ENCODE measurements around the gene ACOT7. TPM values are rescaled to one million over a fixed set of nuclear protein-coding genes. Genes with fewer than 3 reads are reported as not detected.
A peak's percentile ranks its signal among the peaks of the same experiment; 100 is the strongest.

ACOT7 gene
- total RNA-seq, 1 donor from 2014 or later = 48.1 TPM

DNA sequence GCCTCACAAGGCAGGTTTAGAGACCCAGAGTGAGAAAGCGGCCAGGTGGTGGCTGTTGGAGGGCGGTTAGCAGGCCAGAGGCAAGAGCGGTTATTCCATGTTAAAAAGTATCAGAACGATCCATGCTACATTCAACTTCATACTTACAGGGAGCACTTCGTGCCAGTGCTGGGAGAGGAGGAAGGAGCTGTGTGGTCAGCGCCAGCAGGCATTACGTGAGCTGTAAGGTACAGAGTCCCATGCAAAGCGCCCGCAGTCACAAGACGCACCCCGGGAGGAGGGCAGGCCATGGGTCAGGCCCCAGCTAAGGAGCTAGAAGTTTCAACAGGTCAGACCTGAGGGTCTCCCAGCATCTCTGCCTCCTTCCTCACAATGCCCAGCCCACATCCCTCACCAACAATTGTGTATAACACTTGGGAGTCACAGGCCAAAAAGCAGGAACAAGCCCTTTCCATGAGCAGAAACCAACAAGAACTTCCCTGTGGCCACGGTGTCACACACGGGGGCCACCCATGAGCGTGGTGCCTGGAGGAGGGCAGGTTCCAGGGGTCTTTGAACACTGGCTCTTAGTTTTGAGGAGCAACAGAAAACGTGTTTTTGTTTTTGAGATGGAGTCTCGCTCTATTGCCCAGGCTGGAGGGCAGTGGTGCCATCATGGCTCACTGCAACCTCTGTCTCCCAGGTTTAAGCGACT, 110.8 kb downstream of the ACOT7 start:
- no peak for DNase-seq (ENCODE audit: low spot score)
- H3K9me3 Mint-ChIP-seq (ENCODE audit: low read depth) = no peaks in the 10 kb centered on the region
- H3K4me1 Mint-ChIP-seq (ENCODE audit: low read depth) = peaks cover 19% of the 10 kb centered on the region
- peaks cover 2% of the 10 kb centered on the region for H3K36me3 Mint-ChIP-seq (ENCODE audit: low read depth)
- no peak overlapping the region for H3K4me3 Mint-ChIP-seq (ENCODE audit: unreplicated experiment)
- H3K27me3 Mint-ChIP-seq (ENCODE audit: low read depth) = no peaks in the 10 kb centered on the region
- H3K27ac Mint-ChIP-seq (ENCODE audit: unreplicated experiment) = no peak overlapping the region
- TF ChIP-seq, protein P1, sequence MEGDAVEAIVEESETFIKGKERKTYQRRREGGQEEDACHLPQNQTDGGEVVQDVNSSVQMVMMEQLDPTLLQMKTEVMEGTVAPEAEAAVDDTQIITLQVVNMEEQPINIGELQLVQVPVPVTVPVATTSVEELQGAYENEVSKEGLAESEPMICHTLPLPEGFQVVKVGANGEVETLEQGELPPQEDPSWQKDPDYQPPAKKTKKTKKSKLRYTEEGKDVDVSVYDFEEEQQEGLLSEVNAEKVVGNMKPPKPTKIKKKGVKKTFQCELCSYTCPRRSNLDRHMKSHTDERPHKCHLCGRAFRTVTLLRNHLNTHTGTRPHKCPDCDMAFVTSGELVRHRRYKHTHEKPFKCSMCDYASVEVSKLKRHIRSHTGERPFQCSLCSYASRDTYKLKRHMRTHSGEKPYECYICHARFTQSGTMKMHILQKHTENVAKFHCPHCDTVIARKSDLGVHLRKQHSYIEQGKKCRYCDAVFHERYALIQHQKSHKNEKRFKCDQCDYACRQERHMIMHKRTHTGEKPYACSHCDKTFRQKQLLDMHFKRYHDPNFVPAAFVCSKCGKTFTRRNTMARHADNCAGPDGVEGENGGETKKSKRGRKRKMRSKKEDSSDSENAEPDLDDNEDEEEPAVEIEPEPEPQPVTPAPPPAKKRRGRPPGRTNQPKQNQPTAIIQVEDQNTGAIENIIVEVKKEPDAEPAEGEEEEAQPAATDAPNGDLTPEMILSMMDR (IDR thresholded peaks at IDR 0.05) = no peak

DNA sequence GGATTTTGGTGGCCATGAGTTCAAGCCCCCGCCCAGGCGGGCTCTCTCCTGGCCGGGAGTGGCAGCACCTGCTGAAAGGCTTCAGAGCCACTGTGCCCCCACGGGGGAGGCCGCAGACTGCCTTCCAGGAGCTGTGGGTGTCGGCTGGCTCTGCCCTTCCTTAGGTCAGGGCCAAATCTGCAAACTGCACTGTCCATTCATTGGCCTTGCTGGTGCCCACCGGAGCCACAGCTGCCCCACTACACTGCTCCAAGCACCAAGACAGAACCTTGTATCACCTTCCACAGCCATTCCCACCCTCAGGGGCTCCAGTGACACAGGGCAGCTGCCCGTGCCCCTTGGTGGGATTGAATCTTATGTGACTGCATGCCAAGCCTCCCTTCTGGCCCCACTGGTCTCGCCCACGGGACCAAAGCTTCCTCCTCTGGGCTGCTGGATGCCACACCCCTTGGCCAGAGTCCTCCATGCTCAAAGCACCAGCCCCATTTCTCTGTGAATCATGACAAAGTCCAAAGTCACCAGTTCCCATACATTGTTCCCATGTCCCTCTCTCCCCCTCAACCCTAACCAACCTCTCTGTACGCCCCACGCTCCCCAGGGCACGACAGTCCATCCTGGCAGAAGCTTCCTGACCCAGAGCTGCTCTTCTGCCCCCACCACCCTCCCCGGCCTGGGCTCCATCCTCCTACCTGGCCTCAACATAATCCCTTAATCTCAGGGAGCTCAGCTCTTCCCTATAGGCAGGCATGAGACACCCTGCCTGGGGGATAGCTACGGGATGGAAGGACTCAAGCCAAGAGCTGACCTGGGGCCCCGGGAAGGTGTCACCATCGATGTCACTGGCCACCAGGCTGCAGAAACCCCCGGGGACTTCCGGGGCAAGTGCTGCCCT, 111.8 kb downstream of the ACOT7 start:
- no peak for DNase-seq (ENCODE audit: low spot score)
- Mint-ChIP-seq H3K27ac (ENCODE audit: unreplicated experiment) (no peak overlapping the region), H3K4me3 (ENCODE audit: unreplicated experiment) (no peak overlapping the region), H3K36me3 (ENCODE audit: low read depth) (peaks cover 2% of the 10 kb centered on the region), H3K9me3 (ENCODE audit: low read depth) (no peaks in the 10 kb centered on the region), H3K4me1 (ENCODE audit: low read depth) (peaks cover 18% of the 10 kb centered on the region), H3K27me3 (ENCODE audit: low read depth) (no peaks in the 10 kb centered on the region)
- TF ChIP-seq, protein P1 (IDR thresholded peaks at IDR 0.05) = no peak

DNA sequence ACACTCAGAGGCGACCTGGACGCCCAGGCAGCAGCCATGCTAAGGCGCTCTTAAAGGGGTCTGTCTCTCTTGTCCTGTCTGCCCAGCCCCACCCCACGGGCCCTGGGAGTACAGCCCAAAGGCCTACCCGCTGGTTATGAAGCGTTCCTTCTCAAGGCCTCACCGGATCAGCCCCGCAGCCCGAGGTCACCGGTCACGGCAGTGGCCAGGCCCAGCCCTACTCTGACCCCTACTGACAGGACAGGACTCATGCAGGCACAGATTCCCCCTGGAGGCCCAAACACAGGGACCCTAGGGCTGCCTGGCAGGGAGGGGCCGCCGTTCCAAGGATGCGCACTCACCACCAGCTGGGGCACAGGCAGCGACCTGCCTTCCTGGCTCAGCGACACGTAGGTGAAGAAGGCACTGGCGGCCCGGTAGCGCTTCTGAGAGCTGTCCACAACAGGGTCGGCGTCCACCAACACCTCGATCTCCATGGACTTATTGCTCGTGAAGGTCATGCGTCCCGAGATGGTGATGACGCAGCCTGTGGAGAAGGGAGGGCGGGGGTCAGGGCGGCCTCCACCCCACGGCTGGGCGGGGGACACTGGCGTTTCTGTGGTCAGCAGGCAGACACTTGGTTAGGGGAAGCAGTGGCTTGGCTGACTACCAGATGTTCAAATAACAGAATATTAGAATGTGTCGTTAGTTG, 112.7 kb downstream of the ACOT7 start:
- TF ChIP-seq, protein P1 (IDR thresholded peaks at IDR 0.05) = peak; percentile 68
- Mint-ChIP-seq H3K9me3 (ENCODE audit: low read depth) (no peaks in the 10 kb centered on the region), H3K36me3 (ENCODE audit: low read depth) (peaks cover 2% of the 10 kb centered on the region), H3K4me1 (ENCODE audit: low read depth) (peaks cover 27% of the 10 kb centered on the region), H3K27me3 (ENCODE audit: low read depth) (no peaks in the 10 kb centered on the region), H3K27ac (ENCODE audit: unreplicated experiment) (no peak overlapping the region), H3K4me3 (ENCODE audit: unreplicated experiment) (no peak overlapping the region)
- DNase-seq (ENCODE audit: low spot score) = no peak

DNA sequence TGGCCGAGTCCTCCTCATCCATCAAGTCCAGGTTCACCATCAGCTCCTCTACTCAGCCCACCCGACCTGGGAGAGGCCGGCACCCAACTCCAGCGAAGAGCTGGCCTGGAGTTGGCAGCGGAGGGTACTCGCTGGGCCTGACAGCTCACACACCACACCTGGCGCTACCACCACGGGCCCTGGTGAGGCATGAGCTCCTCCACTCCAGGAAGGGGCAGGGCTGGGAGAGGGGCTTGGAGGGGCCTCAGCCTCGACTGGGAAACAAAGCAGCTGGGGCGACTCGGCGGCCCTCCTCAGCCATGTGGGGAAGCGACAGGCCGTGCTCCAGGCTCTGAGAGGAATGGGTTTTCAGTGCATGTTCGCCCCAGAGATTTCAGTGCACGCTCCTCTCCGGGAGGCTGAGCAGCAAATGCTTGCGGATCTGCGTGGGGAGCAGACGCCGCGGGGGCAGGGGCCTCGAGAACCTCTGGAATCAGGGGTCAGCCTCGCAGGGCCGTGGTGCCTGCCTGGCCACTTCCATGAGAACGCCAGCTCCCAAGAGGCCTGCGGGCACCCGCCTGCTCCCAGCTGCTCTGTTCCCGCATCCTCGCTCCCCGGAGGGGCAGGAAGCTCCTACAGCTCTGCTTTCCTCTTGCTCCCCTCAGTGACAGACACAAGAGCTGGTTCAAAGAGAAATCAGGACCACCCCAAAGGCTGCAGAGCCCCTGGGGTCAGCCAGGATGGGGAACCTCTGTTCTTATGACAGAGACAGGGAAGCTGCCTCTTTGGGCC, 113.8 kb downstream of the ACOT7 start:
- peaks cover 29% of the 10 kb centered on the region for H3K4me1 Mint-ChIP-seq (ENCODE audit: low read depth)
- H3K9me3 Mint-ChIP-seq (ENCODE audit: low read depth) = no peaks in the 10 kb centered on the region
- no peaks in the 10 kb centered on the region for H3K27me3 Mint-ChIP-seq (ENCODE audit: low read depth)
- H3K4me3 Mint-ChIP-seq (ENCODE audit: unreplicated experiment) = no peak overlapping the region
- DNase-seq (ENCODE audit: low spot score) = no peak
- H3K36me3 Mint-ChIP-seq (ENCODE audit: low read depth) = peaks cover 2% of the 10 kb centered on the region
- TF ChIP-seq, protein P1 (IDR thresholded peaks at IDR 0.05) = no peak
- no peak overlapping the region for H3K27ac Mint-ChIP-seq (ENCODE audit: unreplicated experiment)
